Left hindlimb (tissue), 1 donor: Measurements from ENCODE around the gene GOLT1A.

Experiments
- DNase-seq: peaks from one replicate; pipeline ENCODE4 v3.0.0-alpha.2; 2018

Gene GOLT1A

GRCh38 chr1:204216880-204217647 lies 3.3 kb upstream of the GOLT1A start:
- DNase-seq, result no peak

- DNase-seq, result no peak
These were observed 2.4 kb upstream of the GOLT1A start for GRCh38 chr1:204216236-204216635.

DNA sequence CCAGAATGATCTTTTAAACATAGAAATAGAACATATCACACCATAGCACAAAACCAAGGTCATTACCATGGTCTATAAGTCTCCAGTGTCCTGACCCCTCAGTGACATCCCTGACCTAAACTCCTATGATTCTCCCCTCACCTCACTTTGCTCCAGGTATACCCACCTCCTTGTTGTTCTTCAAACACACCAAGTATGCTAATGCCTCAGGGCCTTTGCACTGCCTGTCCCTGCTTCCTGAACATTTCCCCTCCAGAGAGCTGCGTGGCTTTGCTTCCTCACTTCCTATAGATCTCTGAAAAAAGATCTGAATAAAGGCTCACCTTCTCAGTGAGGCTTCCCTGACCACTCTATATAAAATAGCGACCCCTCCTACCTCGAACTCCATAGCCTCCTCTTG lies 1.1 kb downstream of the GOLT1A start:
- DNase-seq, result no peak

DNA sequence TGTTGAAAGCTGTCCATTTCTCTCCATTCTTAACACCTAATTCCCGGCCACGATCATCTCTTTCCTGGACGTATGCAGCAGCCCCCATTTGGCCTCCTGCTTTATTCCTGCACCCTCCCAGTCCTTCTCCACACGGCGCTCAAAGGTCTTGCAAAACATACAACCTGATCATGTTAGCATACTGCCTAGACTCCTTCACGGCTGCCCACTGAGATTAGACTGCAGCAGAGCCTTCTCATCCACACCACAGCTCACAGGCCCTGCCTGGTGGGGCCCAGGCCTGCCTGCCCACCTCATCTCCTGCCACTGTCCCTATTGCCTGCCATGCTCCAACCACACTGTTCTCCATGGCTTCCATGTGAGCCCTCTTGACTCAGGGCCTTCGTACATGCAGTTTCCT lies 2.7 kb downstream of the GOLT1A start:
- DNase-seq, result no peak

DNA sequence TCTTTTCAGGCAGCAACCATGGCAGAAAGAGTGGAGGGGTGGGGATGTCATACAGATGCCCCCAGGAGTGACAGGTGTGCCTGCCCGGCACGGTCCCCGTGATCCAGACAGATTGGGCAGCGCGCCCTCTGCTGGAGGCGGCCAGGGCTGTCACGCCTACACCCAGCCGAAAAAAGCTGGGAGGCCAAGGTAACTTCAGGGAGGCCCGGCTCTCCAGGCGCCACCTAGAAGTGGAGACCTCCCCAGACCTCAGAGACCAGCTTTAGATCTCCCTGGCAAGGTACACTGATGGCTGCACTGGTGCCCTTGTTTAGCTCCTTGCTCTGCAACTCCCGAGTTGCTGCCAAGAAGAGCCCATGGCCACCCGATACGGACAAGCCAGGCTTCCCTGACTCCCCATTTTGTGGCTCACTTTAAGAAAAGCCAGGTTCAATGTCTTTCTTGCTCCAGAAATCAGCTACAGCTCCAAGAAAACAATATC lies 6.6 kb downstream of the GOLT1A start:
- DNase-seq, result no peak

- DNase-seq, result no peak
These were observed 7.7 kb downstream of the GOLT1A start for GRCh38 chr1:204206121-204206520.

- no peak for DNase-seq
These were observed 8.3 kb downstream of the GOLT1A start for GRCh38 chr1:204205486-204205885.

DNA sequence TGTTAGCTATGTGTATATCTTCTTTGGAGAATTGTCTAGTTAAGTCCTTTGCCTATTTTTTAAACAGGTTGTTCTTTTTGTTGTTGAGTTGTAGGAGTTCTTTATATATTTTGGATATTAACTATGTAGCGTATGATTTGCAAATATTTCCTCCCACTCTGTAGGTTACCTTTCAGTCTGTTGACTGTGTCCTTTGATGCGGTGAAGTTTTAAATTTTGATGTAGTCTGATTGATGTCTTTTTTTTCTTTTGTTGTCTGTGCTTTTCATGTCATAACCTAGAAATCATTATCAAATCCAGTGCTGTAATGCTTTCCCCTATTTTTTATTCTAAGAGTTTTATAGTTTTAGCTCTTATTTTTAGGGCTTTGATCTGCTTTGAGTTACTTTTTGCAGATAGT lies 8.8 kb downstream of the GOLT1A start:
- no peak for DNase-seq

DNA sequence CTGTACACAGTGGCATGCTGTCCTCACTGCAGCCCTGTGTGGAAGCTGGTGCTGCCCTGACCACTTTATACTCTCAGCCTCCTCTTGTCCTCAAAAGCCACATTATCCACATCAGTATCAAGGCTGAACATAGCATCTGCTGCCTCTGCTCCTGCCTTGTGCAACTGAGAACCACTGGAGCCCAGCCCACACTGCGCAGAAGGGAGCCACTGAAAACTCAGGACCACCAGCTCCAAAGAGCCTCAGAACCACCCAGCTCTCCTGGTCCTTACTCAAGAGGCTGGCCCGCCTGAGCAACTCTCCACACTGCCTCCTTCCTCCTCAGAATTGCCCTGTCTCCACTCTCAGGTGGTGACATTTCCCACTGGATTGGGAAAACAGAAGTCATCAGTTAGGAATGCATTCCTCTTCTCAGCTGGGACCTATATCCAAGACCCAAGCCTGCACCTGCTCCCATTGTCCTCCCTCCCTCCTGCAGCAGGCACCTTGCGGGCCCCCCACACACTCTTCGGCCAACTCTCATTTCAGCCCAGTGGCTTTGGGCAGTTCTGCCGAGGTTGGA lies 10.5 kb downstream of the GOLT1A start:
- DNase-seq, result no peak

DNA sequence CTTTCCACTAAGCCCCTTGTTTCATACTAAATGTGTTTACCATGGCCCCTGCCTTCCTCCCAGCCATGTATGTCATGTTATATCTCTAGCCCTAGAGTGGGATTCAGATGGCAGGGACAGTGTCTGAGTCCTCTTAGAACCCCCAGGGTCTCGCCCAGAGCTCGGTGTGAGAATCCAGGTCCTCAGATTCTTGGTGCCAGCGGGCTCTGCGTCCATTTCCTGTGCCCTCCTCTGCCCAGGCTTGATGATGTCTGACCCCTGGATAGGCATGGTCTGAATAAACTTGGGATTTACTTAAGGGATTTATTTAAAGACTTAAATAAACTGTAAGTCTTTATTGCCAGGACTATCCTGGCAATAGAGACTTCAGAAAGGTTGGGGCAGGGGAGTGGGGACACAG lies 11.3 kb downstream of the GOLT1A start:
- no peak for DNase-seq

- no peak for DNase-seq
These were observed 12.3 kb downstream of the GOLT1A start for GRCh38 chr1:204201348-204202040.

- DNase-seq, result no peak
These were observed 14.2 kb downstream of the GOLT1A start for GRCh38 chr1:204199579-204199978.

DNA sequence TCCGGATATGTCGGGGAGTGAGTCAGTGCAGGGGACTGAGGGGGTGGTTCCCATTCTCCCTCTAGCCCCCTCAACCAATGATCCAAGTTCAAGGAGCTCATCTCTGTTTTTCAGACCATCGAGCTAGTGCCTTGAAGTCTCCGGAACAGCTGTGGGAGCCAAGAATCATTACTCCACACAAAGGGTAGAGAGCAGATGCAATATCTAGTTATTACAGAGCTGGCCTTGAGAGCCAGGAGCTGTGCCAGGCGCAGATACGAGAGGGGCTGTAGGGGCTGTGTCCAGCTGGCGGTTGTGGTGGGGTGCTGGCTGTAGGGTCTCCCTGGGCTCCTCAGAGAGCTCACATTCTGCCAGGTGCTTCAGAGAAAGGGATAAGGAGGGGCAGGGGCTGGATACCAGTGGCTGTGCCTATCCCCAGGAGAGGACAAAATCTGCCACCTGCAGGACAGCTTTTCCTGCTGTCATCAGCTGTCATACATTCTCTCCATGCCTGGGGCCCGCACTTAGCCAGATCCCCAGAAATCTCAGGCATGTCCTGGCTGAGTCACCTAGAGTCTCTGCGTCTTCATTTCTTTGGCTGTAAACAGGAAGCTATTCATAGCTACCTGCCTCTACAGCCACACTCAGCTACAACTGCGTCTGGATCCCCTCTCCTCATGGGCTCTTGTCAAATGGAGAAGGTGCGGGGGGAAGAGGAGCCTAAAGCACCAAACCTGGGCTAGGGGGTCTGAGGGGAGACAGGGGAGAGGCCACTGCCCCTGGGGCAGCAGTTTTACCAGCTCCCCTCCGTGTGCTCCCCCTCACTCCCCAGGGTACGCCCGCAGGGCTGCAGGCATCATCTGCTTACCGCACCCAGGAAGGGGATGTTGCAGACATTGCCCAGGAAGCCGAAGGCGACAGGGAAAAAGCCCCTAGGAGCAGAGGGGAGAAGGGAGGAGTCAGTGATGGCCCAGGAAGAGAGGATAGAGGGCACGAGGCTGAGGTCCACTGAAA lies 15.1 kb downstream of the GOLT1A start:
- DNase-seq, result no peak

DNA sequence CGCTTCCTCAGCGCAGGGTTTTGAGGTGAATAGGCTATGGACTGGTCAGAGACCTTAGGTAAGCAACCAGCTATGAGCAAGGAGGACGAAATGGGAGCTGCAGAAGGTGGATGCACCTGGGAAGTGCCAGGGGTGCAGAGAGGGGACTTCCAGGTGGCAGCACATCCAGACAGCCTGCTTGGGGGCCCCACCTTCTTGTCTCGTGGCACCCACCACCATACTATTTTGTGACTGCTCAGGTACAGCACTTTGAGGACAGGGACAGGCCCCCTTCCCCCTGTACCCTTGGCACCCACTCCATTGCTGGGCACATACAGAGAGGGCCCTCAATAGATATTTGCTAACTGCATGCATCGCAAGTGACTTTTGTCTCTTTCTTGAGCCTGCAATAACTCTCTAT lies 16.7 kb downstream of the GOLT1A start:
- DNase-seq, result no peak

- DNase-seq, result no peak
These were observed 17.6 kb downstream of the GOLT1A start, which contains the start of gene KISS1 for GRCh38 chr1:204196068-204196795. KISS1 (minus strand) TSS chr1:204196491; CDS start chr1:204192876, 3,615 bp downstream.

GRCh38 chr1:204194771-204195170 lies 19.0 kb downstream of the GOLT1A start:
- DNase-seq, result no peak

GRCh38 chr1:204194080-204194479 lies 19.7 kb downstream of the GOLT1A start:
- DNase-seq, result no peak

GRCh38 chr1:204192589-204193352 lies 21.0 kb downstream of the GOLT1A start:
- DNase-seq, result no peak

- no peak for DNase-seq
These were observed 21.7 kb downstream of the GOLT1A start for GRCh38 chr1:204192046-204192445.

GRCh38 chr1:204191456-204191855 lies 22.3 kb downstream of the GOLT1A start:
- DNase-seq, result no peak
